Right lobe of liver (tissue), 4 donors: ENCODE measurements around the gene TMEM139.

Experiments used
- POLR2A ChIP-seq: fragments of 450-650 bp; IDR thresholded peaks from one replicate; pipeline ENCODE4 v1.6.1; 2017; ENCODE audit warnings: antibody characterized with exemption, mild to moderate bottlenecking
- TF ChIP-seq, protein P1 (sequence below), 4 donors: fragments of 200-600 bp in 3 of 4; fragments of 450-650 bp in 1 of 4; IDR thresholded peaks; one replicate each; pipeline versions ENCODE4 v1.5.1 to v1.8.0; 2016 to 2022; ENCODE audit warnings: antibody characterized with exemption in 4 of 4, mild to moderate bottlenecking in 2 of 4
- donor health status: DM: no; HTN: no; CAD: no.
- donor health status: DM: no; HTN: no; CAD: no.
- donor health status: DM: no; HTN: yes; CAD: no.

DNA sequence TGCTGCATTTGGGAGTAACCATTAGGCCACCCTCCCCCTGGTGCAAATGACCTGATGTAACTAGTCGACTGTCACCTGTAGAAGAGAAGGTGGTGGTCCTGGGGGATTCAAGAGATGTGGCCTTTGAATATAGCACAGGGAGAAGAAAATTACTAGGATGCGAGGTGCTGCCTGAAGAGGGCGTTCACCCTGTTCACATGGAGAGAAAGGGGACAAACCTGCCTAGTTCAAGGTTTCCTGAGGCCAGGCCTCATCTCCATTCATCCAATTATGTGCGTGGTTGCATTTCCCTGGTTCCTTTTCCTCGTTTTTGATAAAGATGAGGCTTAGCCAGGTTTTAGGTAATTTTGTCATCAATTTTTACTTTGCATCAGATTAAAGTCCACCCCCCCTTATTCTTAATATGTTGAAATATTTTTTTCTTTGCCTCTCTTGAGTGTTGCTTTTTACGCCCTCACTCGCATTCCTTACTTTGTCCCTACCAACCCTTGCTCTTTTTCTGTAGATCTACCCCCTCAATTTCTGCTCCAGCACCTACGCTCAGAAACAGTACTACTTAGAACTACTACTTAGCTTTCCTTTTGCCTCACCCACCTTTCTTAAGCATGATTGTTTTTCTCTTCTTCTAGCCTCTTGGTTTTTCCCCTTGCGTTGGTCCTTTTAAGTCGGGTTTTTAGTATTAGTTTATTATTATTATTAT is 44.9 kb downstream of the TMEM139 start:
- TF ChIP-seq, protein P1, sequence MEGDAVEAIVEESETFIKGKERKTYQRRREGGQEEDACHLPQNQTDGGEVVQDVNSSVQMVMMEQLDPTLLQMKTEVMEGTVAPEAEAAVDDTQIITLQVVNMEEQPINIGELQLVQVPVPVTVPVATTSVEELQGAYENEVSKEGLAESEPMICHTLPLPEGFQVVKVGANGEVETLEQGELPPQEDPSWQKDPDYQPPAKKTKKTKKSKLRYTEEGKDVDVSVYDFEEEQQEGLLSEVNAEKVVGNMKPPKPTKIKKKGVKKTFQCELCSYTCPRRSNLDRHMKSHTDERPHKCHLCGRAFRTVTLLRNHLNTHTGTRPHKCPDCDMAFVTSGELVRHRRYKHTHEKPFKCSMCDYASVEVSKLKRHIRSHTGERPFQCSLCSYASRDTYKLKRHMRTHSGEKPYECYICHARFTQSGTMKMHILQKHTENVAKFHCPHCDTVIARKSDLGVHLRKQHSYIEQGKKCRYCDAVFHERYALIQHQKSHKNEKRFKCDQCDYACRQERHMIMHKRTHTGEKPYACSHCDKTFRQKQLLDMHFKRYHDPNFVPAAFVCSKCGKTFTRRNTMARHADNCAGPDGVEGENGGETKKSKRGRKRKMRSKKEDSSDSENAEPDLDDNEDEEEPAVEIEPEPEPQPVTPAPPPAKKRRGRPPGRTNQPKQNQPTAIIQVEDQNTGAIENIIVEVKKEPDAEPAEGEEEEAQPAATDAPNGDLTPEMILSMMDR (IDR thresholded peaks at IDR 0.05), result peak in 1 of 4 donors; percentile 7
- no peak for TF ChIP-seq POLR2A
